Mesothelial cell of epicardium (in vitro differentiated cells): Measurements from ENCODE around the gene TMSB15C. TPM values are rescaled to one million over a fixed set of nuclear protein-coding genes. Genes with fewer than 3 reads are reported as not detected.

Experiments used
- DNase-seq, 2 experiments: peaks; one replicate each; pipeline ENCODE4 v3.0.0; 2021; ENCODE audit warnings: low spot score in 2 of 2; ENCODE audit not compliant: unreplicated experiment in 2 of 2
- H3K27ac Mint-ChIP-seq: 2 replicates; pipeline ENCODE4 v1.8.0; 2021; ENCODE audit warnings: mixed read lengths
- H3K27me3 Mint-ChIP-seq: 2 replicates; pipeline ENCODE4 v1.8.0; 2021; ENCODE audit warnings: low read depth, mixed read lengths
- H3K36me3 Mint-ChIP-seq: 2 replicates; pipeline ENCODE4 v1.8.0; 2021; ENCODE audit warnings: mixed read lengths
- H3K4me1 Mint-ChIP-seq: 2 replicates; pipeline ENCODE4 v1.8.0; 2021; ENCODE audit warnings: mixed read lengths
- H3K4me3 Mint-ChIP-seq: 2 replicates; pipeline ENCODE4 v1.8.0; 2021; ENCODE audit warnings: mild to moderate bottlenecking, moderate library complexity, mixed read lengths
- H3K9me3 Mint-ChIP-seq: 2 replicates; pipeline ENCODE4 v1.8.0; 2021; ENCODE audit warnings: mixed read lengths
- CTCF ChIP-seq: fragments of 200-600 bp; sonication (generic); IDR thresholded peaks from one replicate; pipeline ENCODE4 v1.5.0; 2021; ENCODE audit warnings: antibody characterized with exemption; ENCODE audit not compliant: unreplicated experiment
- total RNA-seq: library from RNA; stranded (reverse); gene quantifications from 3 replicates; pipeline ENCODE4 v1.2.1, GENCODE V29; 2021

TMSB15C gene
- total RNA-seq, 1 donor from 2014 or later: 18.8 TPM

- Mint-ChIP-seq H3K27ac (no peak overlapping the region), H3K27me3 (peaks cover 3% of the 10 kb centered on the region), H3K4me1 (no peaks in the 10 kb centered on the region), H3K9me3 (peaks cover 41% of the 10 kb centered on the region), H3K4me3 (no peak overlapping the region), H3K36me3 (no peaks in the 10 kb centered on the region)
- no peak for TF ChIP-seq CTCF
- no peak for DNase-seq
Observed at GRCh38 chrX:104047171-104047570, 28.9 kb downstream of the TMSB15C start.

DNA sequence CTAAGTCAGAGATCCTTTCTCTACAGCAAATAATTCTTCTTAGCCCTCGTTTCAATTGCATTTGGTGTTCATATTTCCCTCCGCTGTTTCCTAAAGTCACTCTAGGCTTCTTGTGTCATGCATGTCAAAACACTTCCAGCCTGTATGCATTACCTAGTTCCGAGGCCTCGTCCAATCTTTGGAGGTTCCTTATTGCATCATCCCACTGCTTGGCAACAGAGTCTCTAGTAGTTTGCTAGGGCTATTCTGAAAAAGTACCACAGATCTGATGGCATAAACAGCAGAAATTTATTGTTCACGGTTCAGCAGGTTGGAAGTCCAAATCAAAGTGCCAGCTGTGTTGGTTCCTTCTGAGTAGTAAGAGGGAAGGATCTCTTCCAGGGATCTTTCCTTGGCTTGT is 30.4 kb downstream of the TMSB15C start:
- Mint-ChIP-seq H3K4me1 (no peaks in the 10 kb centered on the region), H3K9me3 (peaks cover 51% of the 10 kb centered on the region), H3K36me3 (no peaks in the 10 kb centered on the region), H3K27me3 (peaks cover 5% of the 10 kb centered on the region), H3K4me3 (no peak overlapping the region), H3K27ac (no peak overlapping the region)
- no peak for DNase-seq
- no peak for TF ChIP-seq CTCF

DNA sequence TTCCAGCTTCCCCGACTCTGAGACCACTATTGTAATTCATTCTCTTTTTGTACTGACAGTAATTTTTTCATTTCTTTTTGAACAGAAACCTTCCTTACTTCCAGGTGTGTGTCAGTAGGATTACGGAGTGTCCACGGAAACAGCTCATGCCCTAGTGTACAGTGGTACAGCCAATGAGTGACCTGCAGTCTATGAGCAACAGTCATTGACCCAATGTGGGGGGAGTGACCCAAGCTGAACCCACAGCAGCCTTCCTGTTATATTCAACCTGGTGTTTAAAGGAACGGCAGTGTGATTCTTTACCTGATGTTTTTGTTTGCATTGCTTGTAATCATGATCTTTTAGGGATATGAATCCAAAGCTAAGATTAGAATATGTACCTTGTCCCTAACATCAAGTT is 35.0 kb downstream of the TMSB15C start:
- no peaks in the 10 kb centered on the region for H3K36me3 Mint-ChIP-seq

DNA sequence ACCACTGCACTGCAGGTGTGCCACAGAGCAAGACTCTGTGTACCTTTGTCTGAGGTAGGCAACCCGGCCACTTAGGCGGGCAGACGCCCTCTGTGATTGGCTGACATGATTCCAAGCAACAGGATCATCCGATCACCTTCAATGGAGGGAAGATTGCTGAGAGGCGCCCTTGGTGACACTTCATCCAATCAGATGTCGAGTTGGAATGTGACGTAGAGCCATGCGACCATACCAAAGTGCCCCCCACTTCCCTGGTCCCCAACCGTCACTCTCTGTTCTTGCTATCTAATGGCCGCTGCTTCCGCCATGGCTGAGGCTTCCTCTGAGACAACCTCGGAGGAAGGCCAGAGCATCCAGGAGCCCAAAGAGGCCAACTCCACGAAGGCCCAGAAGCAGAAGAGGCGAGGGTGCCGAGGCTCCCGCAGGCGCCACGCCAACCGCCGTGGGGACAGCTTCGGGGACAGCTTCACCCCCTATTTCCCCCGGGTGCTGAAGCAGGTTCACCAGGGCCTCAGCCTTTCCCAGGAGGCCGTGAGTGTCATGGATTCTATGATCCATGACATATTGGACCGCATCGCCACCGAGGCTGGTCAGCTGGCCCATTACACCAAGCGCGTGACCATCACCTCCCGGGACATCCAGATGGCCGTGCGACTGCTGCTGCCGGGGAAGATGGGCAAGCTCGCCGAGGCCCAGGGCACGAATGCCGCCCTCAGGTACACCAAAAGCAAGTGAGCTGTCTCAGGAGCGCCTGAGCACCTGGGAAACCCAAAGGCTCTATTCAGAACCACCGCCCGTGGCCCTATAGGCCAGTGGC is 36.1 kb downstream of the TMSB15C start, which contains the start of gene H2BW2:
Gene H2BW2, plus strand, starts transcription at position 268 of the 817 bp plus-strand sequence. Its CDS starts 39 bp downstream, at position 307.
- no peak for DNase-seq
- no peaks in the 10 kb centered on the region for H3K36me3 Mint-ChIP-seq
- peaks cover 5% of the 10 kb centered on the region for H3K27me3 Mint-ChIP-seq
- H3K27ac Mint-ChIP-seq: no peak within 1 kb of the TSS
- peaks cover 58% of the 10 kb centered on the region for H3K9me3 Mint-ChIP-seq
- H3K4me1 Mint-ChIP-seq: no peaks in the 10 kb centered on the region
- H3K4me3 Mint-ChIP-seq: no peak within 1 kb of the TSS
- no peak for TF ChIP-seq CTCF

More for the DNA sequence above, 35.0 kb downstream of the TMSB15C start:
- peaks cover 5% of the 10 kb centered on the region for H3K27me3 Mint-ChIP-seq
- H3K4me3 Mint-ChIP-seq: no peak overlapping the region
- TF ChIP-seq CTCF: no peak
- H3K27ac Mint-ChIP-seq: no peak overlapping the region
- peaks cover 49% of the 10 kb centered on the region for H3K9me3 Mint-ChIP-seq
- H3K4me1 Mint-ChIP-seq: no peaks in the 10 kb centered on the region
- no peak for DNase-seq

Other genes starting within 250 kb of the TMSB15C start
- gene RAB9B, start 244.0 kb downstream of the TMSB15C start, total RNA-seq: 1.6 to 1.9 TPM (median 1.9 TPM) in 3 replicates
- gene TMSB15B, start 113.6 kb downstream of the TMSB15C start, total RNA-seq: 20.5 to 25.7 TPM (median 20.9 TPM) in 3 replicates
- gene H2BW1, start 62.5 kb downstream of the TMSB15C start, total RNA-seq: not detected in 3 replicates
- 0.11 to 0.20 TPM in 2 of 3 replicates, not detected in the other for gene H2BW2, start 36.3 kb downstream of the TMSB15C start, total RNA-seq
- 3.6 to 5.4 TPM (median 4.7 TPM) in 3 replicates for gene ZCCHC18, start 36.3 kb upstream of the TMSB15C start, total RNA-seq
- 7.2 to 8.5 TPM (median 7.4 TPM) in 3 replicates for gene SLC25A53, start 80.8 kb upstream of the TMSB15C start, total RNA-seq
- gene FAM199X, start 90.2 kb upstream of the TMSB15C start, total RNA-seq: 17.5 to 17.9 TPM (median 17.5 TPM) in 3 replicates
- not detected in 3 replicates for gene ESX1, start 178.7 kb upstream of the TMSB15C start, total RNA-seq